ENCODE data around the gene MIB2. TPM values are rescaled to one million over a fixed set of nuclear protein-coding genes. Genes with fewer than 3 reads are reported as not detected.

Gene MIB2
- total RNA-seq, 1 donor from 2014 or later, result 88.7 TPM

DNA sequence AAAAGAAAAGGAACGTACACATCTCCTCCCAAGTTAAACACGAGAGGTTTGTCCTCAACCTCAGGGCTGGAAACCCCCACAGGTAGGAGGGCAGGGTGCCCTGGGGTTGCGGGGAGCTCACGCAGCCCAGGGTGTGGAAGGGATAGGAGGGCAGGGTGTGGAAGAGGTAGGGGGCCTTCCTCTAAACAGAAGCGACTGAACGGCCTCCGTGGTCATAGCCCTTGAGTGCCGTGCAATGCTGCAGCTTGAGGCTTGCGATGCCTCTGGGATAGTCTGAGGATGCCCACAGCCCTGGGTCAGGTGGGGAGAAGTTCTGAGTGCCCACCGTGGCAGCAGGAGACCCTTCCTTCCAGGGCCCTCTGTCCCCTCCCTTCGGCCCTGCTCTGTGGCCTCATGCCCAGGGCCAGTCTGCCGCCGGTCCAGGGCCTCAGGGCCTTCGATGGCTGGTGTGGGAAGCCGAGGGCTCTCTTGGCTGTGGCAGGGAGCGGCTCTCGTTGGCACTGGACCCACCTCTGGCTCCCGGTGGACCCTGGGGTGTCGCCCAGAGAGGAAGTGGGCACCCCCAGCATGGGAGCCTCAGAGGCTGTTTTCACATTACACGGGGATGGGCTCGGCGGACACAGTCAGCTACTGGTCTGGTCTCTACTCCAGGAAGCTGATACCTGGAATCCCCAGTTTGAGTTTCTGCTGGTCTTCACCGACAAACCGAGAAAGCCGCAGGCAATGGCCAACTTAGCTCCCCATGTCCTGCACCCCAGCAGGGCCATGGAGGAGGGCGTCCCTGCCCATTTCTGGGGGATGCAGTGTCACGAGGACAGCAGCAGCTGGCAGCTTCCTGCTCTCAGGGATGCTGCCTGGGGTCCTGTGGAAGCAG is 49.9 kb downstream of the MIB2 start:
- no peak overlapping the region for H3K4me3 ChIP-seq
- H3K27me3 ChIP-seq, result no peaks in the 10 kb centered on the region
- no peak overlapping the region for H3K27ac ChIP-seq
- no peaks in the 10 kb centered on the region for H3K4me1 ChIP-seq
- DNase-seq (peak; percentile 57), ATAC-seq (peak; percentile 5)
- intact Hi-C loops (cut with DNase I), result no loop called here
- TF ChIP-seq, protein P1, sequence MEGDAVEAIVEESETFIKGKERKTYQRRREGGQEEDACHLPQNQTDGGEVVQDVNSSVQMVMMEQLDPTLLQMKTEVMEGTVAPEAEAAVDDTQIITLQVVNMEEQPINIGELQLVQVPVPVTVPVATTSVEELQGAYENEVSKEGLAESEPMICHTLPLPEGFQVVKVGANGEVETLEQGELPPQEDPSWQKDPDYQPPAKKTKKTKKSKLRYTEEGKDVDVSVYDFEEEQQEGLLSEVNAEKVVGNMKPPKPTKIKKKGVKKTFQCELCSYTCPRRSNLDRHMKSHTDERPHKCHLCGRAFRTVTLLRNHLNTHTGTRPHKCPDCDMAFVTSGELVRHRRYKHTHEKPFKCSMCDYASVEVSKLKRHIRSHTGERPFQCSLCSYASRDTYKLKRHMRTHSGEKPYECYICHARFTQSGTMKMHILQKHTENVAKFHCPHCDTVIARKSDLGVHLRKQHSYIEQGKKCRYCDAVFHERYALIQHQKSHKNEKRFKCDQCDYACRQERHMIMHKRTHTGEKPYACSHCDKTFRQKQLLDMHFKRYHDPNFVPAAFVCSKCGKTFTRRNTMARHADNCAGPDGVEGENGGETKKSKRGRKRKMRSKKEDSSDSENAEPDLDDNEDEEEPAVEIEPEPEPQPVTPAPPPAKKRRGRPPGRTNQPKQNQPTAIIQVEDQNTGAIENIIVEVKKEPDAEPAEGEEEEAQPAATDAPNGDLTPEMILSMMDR (IDR thresholded peaks at IDR 0.05), result no peak
- H3K36me3 ChIP-seq, result peaks cover 43% of the 10 kb centered on the region
- no peaks in the 10 kb centered on the region for H3K9me3 ChIP-seq

- no peak overlapping the region for H3K27ac ChIP-seq
- H3K4me1 ChIP-seq, result no peaks in the 10 kb centered on the region
- no peaks in the 10 kb centered on the region for H3K27me3 ChIP-seq
- TF ChIP-seq, protein P1 (IDR thresholded peaks at IDR 0.05), result peak; percentile 52
- intact Hi-C loops (cut with DNase I), result no loop called here
- DNase-seq (peak; percentile 67), ATAC-seq (peak; percentile 60)
- peaks cover 44% of the 10 kb centered on the region for H3K36me3 ChIP-seq
- H3K4me3 ChIP-seq, result no peak overlapping the region
- no peaks in the 10 kb centered on the region for H3K9me3 ChIP-seq
These were observed 50.5 kb downstream of the MIB2 start for GRCh38 chr1:1665815-1666251.

- TF ChIP-seq, protein P1 (IDR thresholded peaks at IDR 0.05), result no peak
- Histone ChIP-seq H3K27me3 (no peaks in the 10 kb centered on the region), H3K4me1 (no peaks in the 10 kb centered on the region), H3K36me3 (peaks cover 51% of the 10 kb centered on the region), H3K4me3 (no peak overlapping the region), H3K27ac (no peak overlapping the region), H3K9me3 (no peaks in the 10 kb centered on the region)
- ATAC-seq, result no peak
- intact Hi-C loops (cut with DNase I), result no loop called here
- DNase-seq, result peak; percentile 48
These were observed 51.2 kb downstream of the MIB2 start for GRCh38 chr1:1666526-1666925.

DNA sequence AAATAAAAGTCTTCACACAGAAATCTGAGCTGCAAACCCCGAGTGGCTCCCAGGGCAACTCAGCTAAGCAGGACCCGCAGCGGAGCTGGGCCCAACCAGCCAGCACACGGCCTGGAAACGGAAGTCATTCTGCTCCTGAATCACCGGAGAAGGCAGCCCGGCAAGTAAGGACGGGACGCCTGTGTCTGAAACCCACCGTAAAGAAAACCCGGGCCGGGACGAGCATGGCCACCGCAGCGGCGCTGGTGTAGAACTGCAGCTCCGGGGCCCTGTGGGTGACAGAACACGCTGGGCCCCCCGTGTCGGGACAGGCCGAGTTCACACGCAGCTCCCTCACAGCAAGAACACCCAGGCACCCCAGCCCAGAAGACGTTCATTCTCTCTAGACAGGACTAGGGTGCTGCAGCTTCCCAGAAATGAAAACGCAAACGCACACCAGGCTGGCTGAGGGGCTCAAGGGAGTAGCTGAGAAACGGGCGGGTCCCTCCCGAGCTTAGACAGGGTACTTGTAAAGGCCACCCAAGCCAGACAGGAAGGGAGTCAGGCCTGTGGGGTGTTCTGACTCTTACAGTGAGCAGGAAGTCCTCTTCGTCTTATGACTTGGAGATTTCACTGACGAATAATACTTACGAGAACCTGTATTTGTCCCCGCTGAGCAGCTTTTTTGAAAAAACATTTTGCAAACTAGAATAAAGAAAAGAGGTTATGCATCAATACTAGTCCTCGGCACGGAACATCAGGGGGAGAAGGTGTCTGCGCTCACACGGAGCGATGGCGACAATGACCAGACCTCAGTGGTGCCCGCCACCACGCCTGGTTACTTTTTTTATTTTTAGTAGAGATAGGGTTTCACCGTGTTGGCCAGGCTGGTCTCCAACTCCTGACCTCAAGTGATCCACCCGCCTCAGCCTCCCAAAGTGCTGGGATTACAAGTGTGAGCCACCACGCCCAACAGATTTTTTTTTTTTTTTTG is 54.5 kb downstream of the MIB2 start:
- H3K36me3 ChIP-seq, result peaks cover 67% of the 10 kb centered on the region
- no peak for ATAC-seq
- intact Hi-C loops (cut with DNase I), result no loop called here

DNA sequence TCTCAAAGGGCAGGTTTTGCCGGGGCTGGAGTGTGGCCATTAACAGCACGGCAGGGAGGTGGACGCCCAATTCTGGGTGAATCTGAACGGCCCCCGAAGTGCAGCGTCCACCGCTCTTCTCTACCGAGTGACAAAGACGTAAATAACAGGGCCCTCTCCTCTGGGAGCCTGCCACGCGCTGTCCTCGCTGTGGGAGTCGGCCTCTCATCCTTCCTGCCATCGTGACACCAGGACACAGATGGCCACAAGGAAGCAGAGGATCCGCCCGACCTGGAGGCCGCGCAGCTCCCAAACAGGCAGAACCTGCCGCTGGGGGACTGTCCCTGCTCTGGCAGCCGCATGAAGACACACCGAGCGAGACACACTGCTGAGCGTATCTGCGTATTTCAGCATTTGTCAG is 55.6 kb downstream of the MIB2 start:
- no peaks in the 10 kb centered on the region for H3K9me3 ChIP-seq
- TF ChIP-seq, protein P1 (IDR thresholded peaks at IDR 0.05), result no peak
- H3K4me1 ChIP-seq, result no peaks in the 10 kb centered on the region
- ATAC-seq, result no peak
- H3K27me3 ChIP-seq, result no peaks in the 10 kb centered on the region
- DNase-seq, result peak; percentile 53
- intact Hi-C loops (cut with DNase I), result no loop called here
- H3K27ac ChIP-seq, result no peak overlapping the region
- H3K4me3 ChIP-seq, result no peak overlapping the region
- H3K36me3 ChIP-seq, result peaks cover 56% of the 10 kb centered on the region

More for the DNA sequence above, 54.5 kb downstream of the MIB2 start:
- H3K27me3 ChIP-seq, result no peaks in the 10 kb centered on the region
- H3K4me1 ChIP-seq, result no peaks in the 10 kb centered on the region
- no peaks in the 10 kb centered on the region for H3K9me3 ChIP-seq
- H3K4me3 ChIP-seq, result no peak overlapping the region
- TF ChIP-seq, protein P1 (IDR thresholded peaks at IDR 0.05), result no peak
- DNase-seq, result peak; percentile 54
- H3K27ac ChIP-seq, result no peak overlapping the region
